ENCODE results near the gene SPAG9. TPM values are rescaled to one million over a fixed set of nuclear protein-coding genes. Genes with fewer than 3 reads are reported as not detected.

The SPAG9 gene, protein sequence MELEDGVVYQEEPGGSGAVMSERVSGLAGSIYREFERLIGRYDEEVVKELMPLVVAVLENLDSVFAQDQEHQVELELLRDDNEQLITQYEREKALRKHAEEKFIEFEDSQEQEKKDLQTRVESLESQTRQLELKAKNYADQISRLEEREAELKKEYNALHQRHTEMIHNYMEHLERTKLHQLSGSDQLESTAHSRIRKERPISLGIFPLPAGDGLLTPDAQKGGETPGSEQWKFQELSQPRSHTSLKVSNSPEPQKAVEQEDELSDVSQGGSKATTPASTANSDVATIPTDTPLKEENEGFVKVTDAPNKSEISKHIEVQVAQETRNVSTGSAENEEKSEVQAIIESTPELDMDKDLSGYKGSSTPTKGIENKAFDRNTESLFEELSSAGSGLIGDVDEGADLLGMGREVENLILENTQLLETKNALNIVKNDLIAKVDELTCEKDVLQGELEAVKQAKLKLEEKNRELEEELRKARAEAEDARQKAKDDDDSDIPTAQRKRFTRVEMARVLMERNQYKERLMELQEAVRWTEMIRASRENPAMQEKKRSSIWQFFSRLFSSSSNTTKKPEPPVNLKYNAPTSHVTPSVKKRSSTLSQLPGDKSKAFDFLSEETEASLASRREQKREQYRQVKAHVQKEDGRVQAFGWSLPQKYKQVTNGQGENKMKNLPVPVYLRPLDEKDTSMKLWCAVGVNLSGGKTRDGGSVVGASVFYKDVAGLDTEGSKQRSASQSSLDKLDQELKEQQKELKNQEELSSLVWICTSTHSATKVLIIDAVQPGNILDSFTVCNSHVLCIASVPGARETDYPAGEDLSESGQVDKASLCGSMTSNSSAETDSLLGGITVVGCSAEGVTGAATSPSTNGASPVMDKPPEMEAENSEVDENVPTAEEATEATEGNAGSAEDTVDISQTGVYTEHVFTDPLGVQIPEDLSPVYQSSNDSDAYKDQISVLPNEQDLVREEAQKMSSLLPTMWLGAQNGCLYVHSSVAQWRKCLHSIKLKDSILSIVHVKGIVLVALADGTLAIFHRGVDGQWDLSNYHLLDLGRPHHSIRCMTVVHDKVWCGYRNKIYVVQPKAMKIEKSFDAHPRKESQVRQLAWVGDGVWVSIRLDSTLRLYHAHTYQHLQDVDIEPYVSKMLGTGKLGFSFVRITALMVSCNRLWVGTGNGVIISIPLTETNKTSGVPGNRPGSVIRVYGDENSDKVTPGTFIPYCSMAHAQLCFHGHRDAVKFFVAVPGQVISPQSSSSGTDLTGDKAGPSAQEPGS (N-terminal part only)
- 100 to 1,000 TPM in 3 of 4 donors, 10 to 100 TPM in 1; 86.2 to 109 (median 105) TPM for polyA plus RNA-seq (ENCODE audit: insufficient read length in 4 of 4)

DNA sequence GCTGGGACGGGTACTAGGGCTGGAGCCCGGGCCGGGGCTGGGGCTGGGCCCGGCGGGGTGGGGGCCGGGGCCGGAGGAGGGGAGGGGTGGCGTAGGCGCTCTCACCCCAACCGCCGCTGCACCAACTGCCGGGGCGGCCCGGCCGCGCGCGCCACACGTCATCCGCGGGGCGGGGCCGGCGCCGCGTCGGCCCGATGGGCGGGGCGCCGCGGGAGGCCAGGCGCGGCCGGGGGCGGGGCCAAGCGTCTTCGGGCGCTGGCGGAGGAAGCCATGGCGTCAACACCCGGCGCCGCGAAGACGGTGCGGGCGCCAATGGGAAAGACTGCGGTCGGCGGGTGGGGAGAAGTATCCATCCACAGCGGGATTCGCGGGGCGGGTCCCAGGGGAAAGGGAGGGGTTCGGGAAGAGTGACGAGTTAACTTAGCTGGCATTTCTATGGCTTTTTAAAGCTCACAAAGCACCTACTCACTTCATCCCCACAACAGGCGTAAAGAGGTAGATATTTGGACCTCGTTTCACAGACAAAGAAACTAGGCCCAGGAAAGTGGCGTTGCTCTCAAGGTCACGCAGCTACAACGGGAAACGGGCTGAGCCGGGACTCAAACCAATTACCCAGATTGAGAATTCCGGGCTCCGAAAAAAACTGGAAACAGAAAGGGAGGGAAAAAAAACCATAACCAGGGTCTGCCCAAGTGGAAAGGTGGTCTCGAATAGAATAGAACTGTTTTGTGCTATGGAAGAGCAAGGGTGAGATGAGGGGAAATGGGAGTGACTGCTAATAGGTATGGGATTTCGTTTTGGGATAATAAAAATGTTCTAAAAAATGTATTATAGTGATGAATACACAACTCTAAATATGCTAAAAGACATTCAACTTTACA lies at the start of gene SPAG9:
TSS of gene SPAG9 (minus strand) at position 130 of the 881 bp plus-strand sequence. CDS start 212 bp downstream, outside the sequence.
- DNase-seq (ENCODE audit: low read depth in 4 of 4, low spot score in 3 of 4): peak; percentile 86 to 90 (median 89)

DNA sequence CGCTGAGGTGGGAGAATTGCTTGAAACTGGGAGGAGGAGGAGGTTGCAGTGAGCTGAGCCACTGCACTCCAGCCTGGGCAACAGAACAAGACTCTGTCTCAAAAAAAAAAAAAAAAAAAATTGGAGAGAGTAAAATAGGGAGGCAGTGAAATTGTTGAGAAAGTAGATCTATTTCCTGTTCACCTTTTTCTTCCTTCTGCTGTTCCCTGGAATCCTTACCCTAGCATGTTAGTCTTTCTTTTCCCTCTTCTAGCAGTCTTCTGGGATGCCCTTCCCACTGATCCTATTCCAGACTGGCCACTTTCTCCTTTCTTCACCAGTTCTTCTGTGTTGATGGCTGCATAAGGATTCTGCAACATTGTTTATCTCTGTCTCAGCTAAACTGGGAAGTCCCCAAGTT lies 48.7 kb upstream of the SPAG9 start:
- no peak for DNase-seq (ENCODE audit: low read depth in 4 of 4, low spot score in 3 of 4)

DNA sequence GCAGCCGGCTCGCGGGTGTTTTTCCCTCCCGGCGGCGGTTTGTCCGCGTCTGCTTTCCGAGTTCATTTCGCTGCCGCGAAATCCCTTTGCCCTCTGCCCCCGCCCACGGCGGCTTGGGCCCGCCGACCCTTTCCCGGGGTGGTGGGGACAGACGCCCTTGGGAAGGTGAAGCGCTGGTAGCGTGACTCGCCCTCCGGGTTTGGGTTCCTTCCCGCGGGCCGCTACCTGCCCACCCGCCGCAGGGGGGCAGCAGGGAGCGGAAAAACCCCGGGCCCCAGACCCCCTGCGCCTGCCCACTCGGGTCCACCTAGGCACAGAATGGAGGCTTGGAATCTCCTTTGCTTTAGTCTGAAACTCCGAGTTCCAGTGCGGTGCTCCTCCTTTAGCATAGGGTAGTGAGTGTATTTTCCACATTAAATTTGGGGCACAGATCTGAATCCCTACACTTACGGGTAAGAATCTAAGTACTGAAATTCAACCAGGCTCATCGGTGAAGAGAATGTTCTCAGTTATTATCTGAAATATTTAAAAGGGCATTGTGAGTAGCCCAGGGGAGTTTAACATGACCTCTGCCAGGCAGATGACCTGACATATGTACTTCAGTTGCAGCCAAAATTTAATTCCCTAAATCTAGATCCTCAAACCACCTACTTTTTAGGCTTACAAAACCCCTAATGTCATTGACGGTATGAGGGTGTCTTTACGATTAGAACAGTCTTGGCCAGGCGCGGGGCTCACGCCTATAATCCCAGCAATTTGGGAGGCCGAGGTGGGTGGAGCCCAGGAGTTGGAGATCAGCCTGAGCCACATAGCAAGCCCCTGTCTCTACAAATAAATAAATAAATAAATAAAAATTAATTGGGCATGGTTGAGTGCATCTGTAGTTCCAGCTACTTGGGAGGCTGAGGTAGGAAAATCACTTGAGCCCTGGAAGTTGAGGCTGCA lies 46.6 kb upstream of the SPAG9 start:
- DNase-seq (ENCODE audit: low read depth in 4 of 4, low spot score in 3 of 4): peak in 1 of 4 donors; percentile 39

DNA sequence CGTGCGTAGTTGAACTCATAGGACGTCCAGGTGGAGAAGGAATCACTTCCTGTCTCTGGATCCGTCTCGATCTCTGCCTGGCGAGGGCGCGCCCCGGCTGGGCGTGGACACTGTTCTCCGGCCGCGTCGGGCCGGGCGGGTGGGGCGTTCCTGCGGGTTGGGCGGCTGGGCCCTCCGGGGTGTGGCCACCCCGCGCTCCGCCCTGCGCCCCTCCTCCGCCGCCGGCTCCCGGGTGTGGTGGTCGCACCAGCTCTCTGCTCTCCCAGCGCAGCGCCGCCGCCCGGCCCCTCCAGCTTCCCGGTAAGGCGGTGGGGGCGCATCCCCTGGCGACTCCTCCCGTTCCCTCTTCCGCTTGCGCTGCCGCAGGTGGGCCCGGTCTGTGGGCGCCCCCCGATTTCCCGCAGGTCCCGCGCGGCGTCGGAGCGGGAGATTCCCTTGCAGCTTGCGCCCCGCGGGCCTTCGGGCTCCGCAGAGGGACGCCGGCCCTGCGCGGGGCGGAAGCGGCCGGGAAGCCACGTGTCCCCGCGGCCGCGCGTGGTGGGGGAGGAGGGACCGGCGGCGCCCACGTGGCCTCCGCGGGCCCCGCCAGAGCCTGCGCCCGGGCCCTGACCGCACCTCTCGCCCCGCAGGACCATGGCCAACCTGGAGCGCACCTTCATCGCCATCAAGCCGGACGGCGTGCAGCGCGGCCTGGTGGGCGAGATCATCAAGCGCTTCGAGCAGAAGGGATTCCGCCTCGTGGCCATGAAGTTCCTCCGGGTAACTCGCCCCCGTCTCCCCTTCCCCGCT lies 45.7 kb upstream of the SPAG9 start, which contains the start of gene NME2:
TSS of gene NME2 (plus strand) at position 214 of the 789 bp plus-strand sequence. CDS start at position 634, 420 bp downstream.
- DNase-seq (ENCODE audit: low read depth in 4 of 4, low spot score in 3 of 4): peak in 2 of 4 donors; percentile 72 to 77

DNA sequence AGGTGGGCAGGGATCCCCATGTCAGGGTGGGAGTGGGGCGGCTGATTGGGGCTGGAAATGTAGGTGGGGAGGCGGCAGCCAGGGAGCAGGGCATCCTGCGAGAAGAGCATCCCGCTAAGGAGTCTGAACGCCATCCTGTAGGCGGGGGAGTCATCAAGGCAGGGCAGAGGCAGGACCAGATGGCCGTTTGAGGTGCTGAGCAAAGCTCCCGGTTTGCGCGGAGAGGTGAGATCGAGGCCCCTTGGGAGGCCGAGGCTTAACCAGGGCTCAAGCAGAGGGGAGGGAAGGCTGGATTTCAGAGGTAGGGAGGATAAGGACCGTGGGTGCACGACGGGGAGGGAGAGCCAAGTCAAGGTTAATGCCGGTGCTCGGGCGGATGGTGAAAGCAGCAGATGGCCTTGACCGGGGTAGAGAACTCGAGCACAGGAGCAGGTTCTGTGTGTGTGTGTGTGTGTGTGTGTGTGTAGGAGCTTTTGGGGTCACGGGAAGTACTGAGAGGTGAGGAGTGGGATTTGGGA lies 45.1 kb upstream of the SPAG9 start:
- no peak for DNase-seq (ENCODE audit: low read depth in 4 of 4, low spot score in 3 of 4)

DNA sequence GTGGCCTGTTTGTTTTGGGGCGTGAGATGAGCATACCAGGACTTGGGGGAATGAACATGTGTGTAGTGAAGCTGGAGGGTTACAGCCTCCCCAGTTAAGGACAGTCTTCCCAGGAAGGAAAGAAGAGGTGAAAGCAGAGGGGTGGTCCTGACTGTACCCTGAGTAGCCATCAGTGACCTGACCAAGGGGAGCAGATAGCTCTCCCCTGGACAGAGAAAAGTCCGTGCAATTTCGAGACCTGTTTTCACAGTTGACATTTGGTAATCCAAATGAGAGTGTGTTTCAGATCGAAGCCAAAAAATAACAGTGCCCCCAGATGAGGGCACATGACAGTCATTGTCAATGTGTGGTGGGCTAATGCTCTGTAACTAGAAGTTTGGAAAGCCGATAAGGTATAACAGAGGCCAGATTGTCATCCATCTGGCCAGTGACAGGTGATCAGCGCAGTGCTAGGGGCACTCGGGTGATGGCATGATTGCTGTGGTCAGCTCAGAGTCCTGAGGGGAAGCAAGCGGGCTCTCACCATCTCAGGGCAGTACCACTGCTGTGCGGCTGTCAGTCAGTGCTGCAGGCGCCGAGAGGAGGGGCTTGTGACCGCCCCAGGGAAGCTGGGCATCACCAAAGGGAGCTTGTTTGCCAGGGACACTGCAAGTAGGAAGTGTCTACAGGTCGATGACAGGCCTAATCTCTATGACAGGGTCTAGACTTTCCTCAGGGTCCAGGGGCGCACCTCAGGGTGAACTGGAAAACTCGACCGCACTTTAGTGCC lies 44.4 kb upstream of the SPAG9 start:
- no peak for DNase-seq (ENCODE audit: low read depth in 4 of 4, low spot score in 3 of 4)

- DNase-seq (ENCODE audit: low read depth in 4 of 4, low spot score in 3 of 4): no peak
These were observed 40.9 kb upstream of the SPAG9 start for GRCh38 chr17:51161541-51161940.

DNA sequence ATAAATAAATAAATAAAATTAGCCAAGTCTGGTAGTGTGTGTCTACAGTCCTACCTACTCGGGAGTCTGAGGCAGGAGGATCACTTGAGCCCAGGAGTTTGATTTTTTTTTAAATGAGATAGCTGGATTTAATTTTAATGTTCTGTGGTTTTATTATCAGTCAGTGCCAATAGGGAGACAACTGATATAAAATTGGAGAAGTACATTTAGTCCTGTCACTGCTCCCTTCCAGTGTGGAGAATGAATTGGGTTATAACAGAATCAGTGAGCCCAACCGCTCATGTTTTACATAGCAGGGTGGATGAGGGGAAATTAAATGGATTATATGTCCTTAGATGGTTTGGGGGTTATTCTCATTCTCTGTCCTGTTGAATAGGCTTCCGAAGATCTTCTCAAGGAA lies 38.9 kb upstream of the SPAG9 start:
- DNase-seq (ENCODE audit: low read depth in 4 of 4, low spot score in 3 of 4): no peak

DNA sequence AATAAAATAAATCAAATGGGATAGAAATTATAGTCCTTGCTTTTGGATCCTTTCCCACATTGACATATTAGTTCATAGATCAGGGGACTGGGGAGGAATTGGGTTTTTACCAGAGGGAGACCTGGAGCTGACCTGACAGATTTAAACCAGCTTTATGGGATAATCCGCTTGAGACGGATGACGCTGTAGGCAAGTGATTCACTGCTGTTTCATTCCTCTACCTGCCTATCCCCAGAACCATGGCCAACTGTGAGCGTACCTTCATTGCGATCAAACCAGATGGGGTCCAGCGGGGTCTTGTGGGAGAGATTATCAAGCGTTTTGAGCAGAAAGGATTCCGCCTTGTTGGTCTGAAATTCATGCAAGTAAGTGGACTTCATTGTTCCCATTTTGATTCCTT lies 34.7 kb upstream of the SPAG9 start:
- DNase-seq (ENCODE audit: low read depth in 4 of 4, low spot score in 3 of 4): no peak

GRCh38 chr17:51154176-51154575 lies 33.5 kb upstream of the SPAG9 start:
- no peak for DNase-seq (ENCODE audit: low read depth in 4 of 4, low spot score in 3 of 4)

DNA sequence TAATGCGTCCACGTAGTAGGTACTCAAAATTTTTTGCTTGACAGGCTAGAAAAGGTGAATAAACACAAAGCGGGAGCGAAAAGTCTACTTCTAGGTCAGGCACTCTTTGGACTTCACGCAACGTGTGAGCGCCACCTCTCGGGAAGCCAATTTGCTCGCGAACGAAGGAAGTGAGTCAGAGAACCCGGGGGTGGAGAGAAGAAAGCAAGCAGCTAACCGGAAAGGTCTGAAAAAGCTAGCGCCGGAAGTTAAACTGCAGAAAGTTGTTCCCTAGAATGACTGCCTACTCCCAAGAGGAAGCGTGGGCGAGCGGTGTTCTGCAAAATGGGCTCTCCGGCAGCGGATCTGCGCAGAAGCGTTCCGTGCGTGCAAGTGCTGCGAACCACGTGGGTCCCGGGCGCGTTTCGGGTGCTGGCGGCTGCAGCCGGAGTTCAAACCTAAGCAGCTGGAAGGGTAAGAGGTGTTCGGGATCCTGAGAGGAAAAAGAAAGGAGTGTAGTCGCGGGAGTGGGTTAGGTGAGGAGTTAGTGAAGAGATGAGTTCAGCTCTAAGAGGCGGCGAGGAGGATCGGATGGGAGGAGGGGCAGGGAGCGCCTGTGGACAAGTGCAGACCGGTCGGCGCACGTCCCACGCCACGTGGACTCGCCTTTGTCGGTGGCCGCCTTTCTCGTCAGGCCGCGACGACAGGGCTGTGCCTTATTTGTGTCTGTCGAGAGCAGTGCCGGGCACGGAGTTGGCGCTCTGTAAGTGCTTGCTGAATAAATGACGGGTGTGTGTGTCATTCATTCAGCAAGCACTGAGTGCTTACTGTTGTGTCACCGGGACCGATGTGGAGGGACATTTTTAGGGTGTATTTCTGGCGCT lies 32.8 kb upstream of the SPAG9 start, which contains the start of gene NME1:
TSS of gene NME1 (plus strand) at position 350 of the 863 bp plus-strand sequence. CDS start 2,096 bp downstream, outside the sequence.
- peak; percentile 94 to 99 (median 98) for DNase-seq (ENCODE audit: low read depth in 4 of 4, low spot score in 3 of 4)

DNA sequence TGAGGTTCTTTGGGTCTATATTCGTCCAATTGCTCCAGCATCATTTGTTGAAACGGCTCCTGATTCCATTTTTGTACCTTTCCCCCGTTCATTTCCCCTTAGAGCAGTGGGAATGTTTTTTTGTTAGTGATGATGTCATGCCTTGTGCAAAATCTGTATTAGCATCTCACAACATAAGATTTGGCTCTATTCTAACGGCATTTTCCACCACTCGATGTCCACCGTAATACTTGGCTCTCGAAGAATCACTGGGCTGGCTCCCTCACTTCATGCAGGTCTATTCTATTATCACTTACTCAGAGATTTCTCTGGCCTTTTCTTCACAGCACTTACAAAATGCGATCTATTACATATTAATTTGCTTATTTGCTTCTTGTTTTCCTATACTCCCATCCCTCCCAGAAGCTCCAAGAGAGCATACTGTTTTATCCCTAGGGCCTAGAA lies 32.1 kb upstream of the SPAG9 start:
- DNase-seq (ENCODE audit: low read depth in 4 of 4, low spot score in 3 of 4): peak in 1 of 4 donors; percentile 38

DNA sequence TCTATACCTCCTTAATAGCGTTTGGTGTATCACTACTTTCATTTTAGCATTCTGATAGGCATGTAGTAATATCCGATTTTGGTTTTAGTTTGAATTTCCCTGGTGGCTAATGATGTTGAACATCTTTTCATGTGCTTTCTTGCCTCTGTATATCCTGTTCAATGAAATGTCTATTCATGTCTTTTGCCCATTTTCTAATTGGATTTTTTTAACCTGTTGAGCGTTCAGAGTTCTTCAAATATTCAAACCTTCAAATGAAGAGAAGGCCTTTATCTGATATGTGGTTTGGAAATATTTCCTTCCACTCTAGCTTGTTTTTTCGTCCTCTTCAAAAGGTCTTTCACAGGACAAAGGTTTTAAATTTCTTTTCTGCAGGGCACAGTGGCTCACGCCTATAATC lies 30.3 kb upstream of the SPAG9 start:
- no peak for DNase-seq (ENCODE audit: low read depth in 4 of 4, low spot score in 3 of 4)

GRCh38 chr17:51149163-51149562 lies 28.5 kb upstream of the SPAG9 start:
- DNase-seq (ENCODE audit: low read depth in 4 of 4, low spot score in 3 of 4): no peak

DNA sequence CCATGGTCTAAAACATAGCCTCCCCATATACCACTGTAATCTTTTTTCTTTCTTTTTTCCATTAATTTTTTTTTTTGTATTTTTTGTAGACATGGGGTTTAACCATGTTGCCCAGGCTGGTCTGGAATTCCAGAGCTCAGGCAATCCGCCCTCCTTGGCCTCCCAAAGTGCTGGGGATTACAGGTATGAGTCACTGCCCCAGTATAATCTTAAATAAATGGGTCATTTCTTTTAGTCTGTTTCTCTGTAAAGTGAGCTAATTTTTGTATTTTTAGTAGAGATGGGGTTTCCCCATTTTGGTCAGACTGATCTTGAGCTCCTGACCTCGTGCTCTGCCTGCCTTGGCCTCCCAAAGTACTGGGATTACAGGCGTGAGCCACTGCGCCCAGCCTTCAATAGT lies 27.0 kb upstream of the SPAG9 start:
- DNase-seq (ENCODE audit: low read depth in 4 of 4, low spot score in 3 of 4): no peak

All from right renal pelvis (tissue), 4 donors.